HG03103 (cell line): ENCODE measurements around the gene DNAJC27.

Experiments
- ATAC-seq: cut with Tn5 transposase; IDR thresholded peaks from one replicate; pipeline ENCODE4 v1.9.1; 2021; ENCODE audit warnings: low read depth; ENCODE audit not compliant: unreplicated experiment

Gene DNAJC27

DNA sequence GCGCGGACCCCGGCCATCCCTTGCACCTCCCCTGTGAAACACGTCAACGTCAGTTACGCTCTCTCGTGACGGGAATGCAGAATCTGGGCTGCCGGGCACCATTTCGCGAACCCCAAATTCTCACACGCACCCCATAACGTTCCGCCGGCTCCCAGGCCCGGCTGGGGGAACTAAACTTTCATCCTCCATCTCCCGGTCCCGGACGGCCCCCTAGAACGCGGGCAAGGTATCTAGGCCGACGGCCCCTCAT is 544 bp downstream of the DNAJC27 start:
- no peak for ATAC-seq

DNA sequence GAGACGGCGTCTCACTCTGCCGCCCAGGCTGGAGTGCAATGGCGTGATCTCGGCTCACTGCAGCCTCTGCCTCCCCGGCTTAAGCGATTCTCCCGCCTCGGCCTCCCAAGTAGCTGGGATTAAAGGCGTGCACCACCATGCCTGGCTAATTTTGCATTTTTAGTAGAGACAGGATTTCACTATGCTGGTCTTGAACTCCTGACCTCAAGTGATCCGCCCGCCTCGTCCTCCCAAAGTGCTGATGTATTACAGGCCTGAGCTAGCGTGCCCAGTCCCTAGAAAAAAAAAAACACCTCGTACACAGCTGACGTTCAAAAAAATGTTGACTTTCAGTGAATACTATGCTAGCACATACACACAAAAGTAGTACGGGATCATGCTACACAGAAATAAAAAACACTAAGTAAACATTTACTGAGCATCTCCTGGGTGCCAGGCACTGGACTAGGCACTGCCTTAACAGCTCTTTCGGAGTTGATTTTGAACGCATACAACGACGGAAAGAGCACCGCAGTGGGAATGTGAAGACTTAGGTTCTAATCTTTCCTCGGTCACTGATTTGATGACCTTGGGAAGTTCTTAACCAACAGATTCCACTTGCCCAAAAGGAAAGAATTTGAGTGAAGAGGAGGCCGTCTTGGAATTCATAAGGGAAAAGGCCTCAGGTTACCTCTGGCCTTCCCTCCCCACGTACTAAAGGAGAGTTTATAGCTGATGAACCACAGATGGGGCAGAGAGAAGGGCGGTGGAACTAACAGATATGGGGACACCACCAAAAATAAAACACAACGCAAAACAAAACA is 1.1 kb downstream of the DNAJC27 start:
- ATAC-seq = no peak

GRCh38 chr2:24969784-24970183 is 2.0 kb downstream of the DNAJC27 start:
- ATAC-seq = no peak

DNA sequence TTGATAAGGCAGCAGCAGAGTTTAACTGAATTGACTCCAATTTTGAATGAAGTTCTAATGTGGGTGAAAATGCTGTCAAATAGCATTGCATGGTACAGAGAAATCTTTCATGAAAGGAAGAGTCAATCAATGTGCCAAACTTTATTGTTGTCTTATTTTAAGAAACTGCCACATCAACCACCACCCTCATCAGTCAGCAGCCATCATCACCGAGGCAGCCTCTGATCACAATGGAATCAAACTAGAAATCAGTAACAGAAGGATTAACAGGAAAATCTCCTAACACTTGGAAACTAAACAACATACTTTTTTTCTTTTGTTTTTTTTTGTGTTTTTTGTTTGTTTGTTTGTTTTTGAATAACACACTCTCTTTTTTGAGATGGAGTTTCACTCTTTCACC is 9.9 kb downstream of the DNAJC27 start:
- ATAC-seq = no peak

- no peak for ATAC-seq
Measured at GRCh38 chr2:24959761-24960160, 12.0 kb downstream of the DNAJC27 start.

GRCh38 chr2:24958411-24958935 is 13.3 kb downstream of the DNAJC27 start:
- no peak for ATAC-seq

DNA sequence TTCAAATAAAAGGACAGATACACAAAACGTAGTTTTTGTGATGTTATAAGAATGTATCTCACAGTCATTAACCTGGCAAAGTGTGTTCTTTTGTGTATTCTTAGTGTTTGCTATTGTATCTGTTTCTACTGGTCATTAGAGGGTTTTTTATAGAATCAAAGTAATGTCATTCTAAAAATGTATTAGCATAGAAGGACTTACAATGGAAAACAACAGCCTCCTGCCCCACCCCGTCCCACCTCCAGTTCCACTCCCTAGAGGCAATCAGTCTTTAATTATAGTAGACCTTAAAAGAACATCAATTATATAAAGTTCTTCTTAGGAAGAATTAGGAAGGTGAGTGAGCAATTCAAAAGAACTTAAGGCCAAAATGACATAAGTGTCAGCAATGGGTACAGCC is 13.8 kb downstream of the DNAJC27 start:
- no peak for ATAC-seq

GRCh38 chr2:24957221-24957620 is 14.5 kb downstream of the DNAJC27 start:
- no peak for ATAC-seq

DNA sequence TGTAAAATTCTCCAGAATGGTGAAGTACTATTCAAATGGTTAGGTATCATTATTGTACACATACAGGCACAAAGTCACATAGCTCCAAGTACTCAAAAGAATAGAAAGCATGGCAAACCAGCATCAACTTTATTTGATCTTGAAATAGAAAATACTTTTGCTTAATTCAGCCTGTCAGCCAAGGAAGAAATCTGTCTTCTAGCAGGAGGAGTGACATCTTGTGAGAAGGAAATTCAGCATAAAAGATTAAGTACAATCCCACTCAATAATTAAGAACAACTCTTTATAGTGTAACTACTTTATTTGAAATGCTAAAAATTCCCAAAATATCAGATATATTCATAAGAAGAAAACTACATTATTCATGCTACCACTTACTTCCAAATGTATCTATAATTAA is 15.8 kb downstream of the DNAJC27 start:
- ATAC-seq = no peak

DNA sequence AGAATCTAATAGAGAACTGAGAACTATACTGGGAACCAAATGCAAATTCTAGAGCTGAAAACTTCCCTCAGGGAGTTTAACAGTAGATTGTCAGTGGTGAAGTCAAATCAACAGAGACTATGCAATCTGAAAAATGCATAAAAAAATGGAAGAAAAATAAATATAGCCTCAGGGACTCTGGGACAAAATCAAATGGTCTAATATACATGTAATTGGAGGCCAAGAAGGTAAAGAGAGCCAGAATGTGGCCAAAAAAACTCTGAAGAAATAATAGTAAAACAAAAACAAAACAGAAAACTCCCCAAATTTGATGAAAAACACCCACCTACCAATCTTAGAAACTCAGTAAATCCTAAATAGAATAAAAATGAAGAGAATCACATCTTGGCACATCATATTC is 16.5 kb downstream of the DNAJC27 start:
- no peak for ATAC-seq

GRCh38 chr2:24950102-24950501 is 21.7 kb downstream of the DNAJC27 start:
- ATAC-seq = no peak

DNA sequence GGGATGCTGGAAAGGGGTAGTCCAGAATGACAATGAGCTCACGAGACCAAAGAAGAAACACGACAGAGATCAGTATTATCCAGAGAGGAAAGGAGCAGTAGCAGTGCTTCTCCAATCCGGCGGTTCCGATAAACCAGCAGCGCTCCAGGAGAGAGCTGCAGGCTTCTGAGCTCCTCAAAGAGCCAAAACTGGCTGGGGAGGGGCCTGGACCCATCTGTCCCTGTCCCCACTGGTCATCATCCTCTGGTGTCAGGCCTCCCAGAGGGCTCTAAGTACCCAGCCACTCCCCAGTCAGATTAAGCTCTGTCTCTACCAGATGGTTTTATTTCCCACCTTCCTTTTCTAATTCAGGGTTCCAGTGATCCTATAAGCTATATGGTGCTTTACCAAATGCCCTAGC is 23.2 kb downstream of the DNAJC27 start:
- no peak for ATAC-seq

DNA sequence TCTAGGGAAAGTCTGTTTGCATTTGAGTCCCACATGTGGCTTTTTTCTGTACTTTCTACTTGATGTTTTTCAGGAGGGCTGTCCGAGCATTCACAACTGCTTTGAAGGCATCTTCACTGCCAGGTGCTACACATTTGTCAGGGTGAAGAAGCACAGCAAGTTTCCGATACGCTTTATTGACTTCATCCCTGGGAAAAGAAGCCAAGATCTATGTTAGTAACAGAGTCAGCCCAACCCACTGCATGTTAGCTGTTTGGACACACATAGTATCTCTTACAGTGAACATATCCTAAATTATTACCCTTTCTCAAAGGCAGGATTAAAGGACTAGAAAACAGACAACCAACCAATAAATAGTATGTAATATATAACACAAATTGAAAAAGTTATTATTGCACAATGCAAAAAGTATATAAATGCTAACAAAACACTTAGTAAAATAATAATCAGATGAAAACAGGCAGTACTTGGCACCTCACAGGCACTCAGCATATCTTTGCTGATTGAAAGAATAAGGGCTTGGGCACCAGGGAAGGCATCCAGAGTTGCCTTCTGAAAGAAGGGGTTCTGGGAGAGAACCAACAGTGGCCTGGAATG is 24.1 kb downstream of the DNAJC27 start:
- no peak for ATAC-seq

DNA sequence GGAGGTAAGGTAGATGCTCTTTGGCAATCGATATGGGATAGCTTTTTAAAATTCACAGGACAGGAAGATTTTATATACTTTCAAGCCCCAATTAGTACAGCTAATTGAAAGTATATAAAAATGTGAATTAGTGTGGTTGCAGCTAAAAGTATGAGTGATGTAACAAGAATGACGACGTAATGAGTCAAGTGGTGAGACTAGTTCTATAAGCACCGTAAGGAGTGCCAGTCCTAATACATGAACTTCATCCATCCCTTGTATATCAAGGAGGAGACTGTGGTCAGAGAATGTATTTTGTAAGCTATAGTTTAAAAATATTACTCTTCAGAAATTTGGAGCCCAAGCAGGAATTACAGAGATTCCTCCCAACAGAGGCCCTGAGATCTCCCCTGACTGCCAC is 25.8 kb downstream of the DNAJC27 start:
- no peak for ATAC-seq

- no peak for ATAC-seq
Measured at GRCh38 chr2:24943427-24944053, 28.2 kb downstream of the DNAJC27 start.

GRCh38 chr2:24939353-24939752 is 32.4 kb downstream of the DNAJC27 start:
- no peak for ATAC-seq

GRCh38 chr2:24937236-24937635 is 34.5 kb downstream of the DNAJC27 start:
- no peak for ATAC-seq

- no peak for ATAC-seq
Measured at GRCh38 chr2:24935145-24935544, 36.6 kb downstream of the DNAJC27 start.

DNA sequence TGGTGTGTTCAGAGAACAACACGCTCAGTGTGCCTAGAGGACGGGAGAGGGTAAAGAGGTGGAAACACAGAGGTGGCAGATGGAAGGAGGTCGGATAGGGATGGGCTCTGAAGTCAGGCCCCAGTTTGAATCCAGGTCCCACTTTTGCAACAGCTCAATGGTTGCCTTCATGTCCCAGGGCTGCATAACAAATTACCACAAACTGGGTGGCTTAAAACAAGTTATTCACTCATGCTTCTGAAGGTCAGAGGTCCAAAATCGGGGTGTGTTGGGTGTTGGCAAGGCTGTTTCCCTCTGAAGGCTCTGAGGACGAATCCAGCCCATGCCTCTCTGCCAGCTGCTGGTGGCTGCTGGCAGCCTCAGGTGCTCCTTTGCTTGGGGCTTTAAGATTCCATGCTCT is 39.0 kb downstream of the DNAJC27 start:
- ATAC-seq = no peak

GRCh38 chr2:24930768-24931167 is 41.0 kb downstream of the DNAJC27 start:
- ATAC-seq = peak; percentile 84

- ATAC-seq = no peak
Measured at GRCh38 chr2:24929230-24929629, 42.5 kb downstream of the DNAJC27 start.

DNA sequence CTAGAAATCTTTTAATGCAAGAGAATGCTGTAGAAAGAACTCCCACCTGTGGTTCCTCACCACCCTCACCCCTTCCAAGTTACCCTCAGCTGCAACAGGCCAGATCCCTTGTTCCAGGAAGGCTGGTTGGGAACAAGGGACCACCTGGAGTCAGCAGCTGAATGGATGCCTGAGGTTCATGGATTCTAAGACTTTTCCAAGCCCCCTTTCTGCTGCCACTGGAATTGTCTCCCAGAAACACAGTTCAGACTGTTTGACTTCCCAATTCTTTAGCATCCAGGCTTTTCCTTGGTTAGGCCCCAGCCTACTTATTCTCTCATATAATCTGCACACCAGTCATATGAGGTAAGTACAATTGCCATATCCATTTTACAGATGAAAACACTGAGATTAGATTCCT is 43.7 kb downstream of the DNAJC27 start:
- no peak for ATAC-seq
